GM12878 (cell line): ENCODE measurements around the gene EIF4H. TPM values are rescaled to one million over a fixed set of nuclear protein-coding genes. Genes with fewer than 3 reads are reported as not detected.

Source experiments
- ATAC-seq: fragments of 200-7000 bp; cut with Tn5 transposase; 3 replicates; pipeline ENCODE4 v1.9.1; 2020; ENCODE audit warnings: mild to moderate bottlenecking, moderate library complexity
- BruUV-seq: library from RNA; stranded (reverse); fragments of 400-500 nt; replicated peaks from 2 replicates; lab custom pipeline; 2021; lab: Mats Ljungman, UMichigan
- CTCF ChIA-PET: fragments of 300-600 bp; sonication (Branson Sonifier 250); formaldehyde crosslinking; extraction: SDS; loops from one replicate; lab custom pipeline; 2021; ENCODE audit warnings: inconsistent platforms; lab: Yijun Ruan, JAX
- POLR2A ChIA-PET: fragments of 350-600 bp; formaldehyde crosslinking; extraction: SDS; loops from one replicate; lab custom pipeline; 2021; ENCODE audit warnings: inconsistent platforms; lab: Charles Lee
- RAD21 ChIA-PET: fragments of 300-600 bp; sonication (Branson Sonifier 250); formaldehyde crosslinking; loops from one replicate; lab custom pipeline; 2023; ENCODE audit warnings: antibody characterized with exemption; ENCODE audit not compliant: unreplicated experiment; lab: Charles Lee
- SMC1A ChIA-PET: fragments of 300-600 bp; sonication (Branson Sonifier 250); formaldehyde crosslinking; loops from one replicate; lab custom pipeline; 2023; ENCODE audit not compliant: unreplicated experiment, uncharacterized antibody; lab: Charles Lee
- DNase-seq: peaks from one replicate; pipeline ENCODE4 v3.0.0-alpha.2; 2011; ENCODE audit warnings: low read depth, low spot score
- FAIRE-seq: peaks from 3 replicates; lab custom pipeline; 2011; peaks lifted over from hg19 to GRCh38; lab: Jason Lieb, UNC
- H2AFZ ChIP-seq: 2 replicates; pipeline ENCODE4 v1.6.0; 2011; ENCODE audit warnings: low read depth, low read length, control low read depth; ENCODE audit not compliant: control insufficient read depth
- H3K27ac ChIP-seq: 2 replicates; pipeline ENCODE4 v1.5.1; 2011; ENCODE audit warnings: control low read depth; ENCODE audit not compliant: control insufficient read depth, insufficient read depth
- H3K27me3 ChIP-seq, 2 experiments: replicated peaks in 1 of 2; 2 replicates each; pipeline versions ENCODE4 v1.6.0 to v1.6.1; 2011; ENCODE audit warnings: low read length in 1 of 2; ENCODE audit not compliant: control insufficient read depth in 2 of 2, insufficient read depth in 2 of 2
- H3K36me3 ChIP-seq, 2 experiments: 2 replicates each; pipeline ENCODE4 v1.5.1; 2011; ENCODE audit warnings: low read length in 1 of 2; ENCODE audit not compliant: control insufficient read depth in 2 of 2, insufficient read depth in 2 of 2
- H3K4me1 ChIP-seq: 2 replicates; pipeline ENCODE4 v1.6.1; 2011; ENCODE audit warnings: mild to moderate bottlenecking, low read length, moderate library complexity, mixed read lengths; ENCODE audit not compliant: control insufficient read depth, insufficient read depth
- H3K4me2 ChIP-seq: 2 replicates; pipeline ENCODE4 v1.6.0; 2011; ENCODE audit warnings: control low read depth; ENCODE audit not compliant: control insufficient read depth, insufficient read depth
- H3K4me3 ChIP-seq: fragments of 200-600 bp; sonication (generic); 2 replicates; pipeline ENCODE4 v1.5.1; 2016
- H3K79me2 ChIP-seq: 2 replicates; pipeline ENCODE4 v1.6.0; 2011; ENCODE audit warnings: low read length; ENCODE audit not compliant: control insufficient read depth, insufficient read depth
- H3K9ac ChIP-seq: 2 replicates; pipeline ENCODE4 v1.8.0; 2011; ENCODE audit warnings: low read length, control low read depth, mixed read lengths; ENCODE audit not compliant: control insufficient read depth, insufficient read depth
- H3K9me3 ChIP-seq: replicated peaks from 3 replicates; pipeline ENCODE4 v1.5.1; 2011; ENCODE audit warnings: mild to moderate bottlenecking, low read length; ENCODE audit not compliant: control insufficient read depth, insufficient read depth
- H4K20me1 ChIP-seq: 2 replicates; pipeline ENCODE4 v1.6.0; 2011; ENCODE audit not compliant: control insufficient read depth, insufficient read depth
- CBX5 ChIP-seq: sonication (generic); IDR thresholded peaks from 2 replicates; pipeline ENCODE4 v1.6.1; 2016; ENCODE audit warnings: low read depth, moderate library complexity, mild to moderate bottlenecking, inconsistent platforms
- IKZF1 ChIP-seq: fragments of 450-650 bp; conservative IDR thresholded peaks from 2 replicates; pipeline ENCODE4 v1.6.1; 2017; ENCODE audit warnings: antibody characterized with exemption, mild to moderate bottlenecking
- LARP7 ChIP-seq: fragments of 450-650 bp; IDR thresholded peaks from 2 replicates; pipeline ENCODE4 v1.6.1; 2017; ENCODE audit warnings: mild to moderate bottlenecking
- MLLT1 ChIP-seq: fragments of 450-650 bp; IDR thresholded peaks from 2 replicates; pipeline ENCODE4 v1.6.1; 2016; ENCODE audit warnings: mild to moderate bottlenecking
- ZBTB40 ChIP-seq: fragments of 450-650 bp; IDR thresholded peaks from 2 replicates; pipeline ENCODE4 v1.6.1; 2016; ENCODE audit warnings: mild to moderate bottlenecking, moderate library complexity, borderline replicate concordance
- ZNF217 ChIP-seq: fragments of 450-650 bp; IDR thresholded peaks from 2 replicates; pipeline ENCODE4 v1.6.1; 2017; ENCODE audit warnings: antibody characterized with exemption, mild to moderate bottlenecking
- WGBS: methylation state at CpG from one replicate; pipeline ENCODE4 v1.1.6; 2016; ENCODE audit warnings: low lambda C conversion rate; ENCODE audit not compliant: insufficient replicate concordance, insufficient coverage; ENCODE audit errors: missing lambda C conversion rate; 5-methylcytosine and 5-hydroxymethylcytosine counted together
- in situ Hi-C: fragments of 300-500 bp; cut with MboI; formaldehyde crosslinking; loops from 9 replicates; pipeline ENCODE4 v1.14.3; 2018; ENCODE audit warnings: mixed read lengths
- intact Hi-C: fragments of 100-400 bp; cut with micrococcal nuclease; formaldehyde crosslinking; loops from one replicate; pipeline ENCODE4 v1.14.2; 2022; ENCODE audit not compliant: unreplicated experiment
- polyA plus RNA-seq, 11 experiments: library from polyadenylated mRNA; depleted of rRNA in 4 of 11; unstranded in 6 of 11; stranded (reverse) in 5 of 11; fragments of >200 nt; fragmentation: Nextera tagmentation in 4 of 11; fragmentation: Illumina TruSeq in 1 of 11; extraction: Ambion mirVana in 4 of 11; extraction: Trizol in 1 of 11; gene quantifications; 1 replicate in 1 of 11; 2 replicates in 10 of 11; pipeline versions ENCODE4 v1.2.1 to v1.2.3, GENCODE V29; 2011 to 2016; ENCODE audit warnings: inconsistent platforms in 2 of 11, missing spikeins in 2 of 11, low read depth in 1 of 11
- total RNA-seq, 4 experiments: library from RNA; depleted of rRNA in 3 of 4; stranded (reverse); fragments of >200 nt in 3 of 4; fragmentation: Illumina TruSeq in 1 of 4; extraction: Trizol in 1 of 4; gene quantifications; 2 replicates each; pipeline versions ENCODE4 v1.2.1 to v1.2.3, GENCODE V29; 2013 to 2021

The EIF4H gene
- total and polyA plus RNA-seq, 10 of the 15 experiments (the other 5 are each of a cell fraction or from before 2014, with no cell fraction given): 9.9 to 443 (median 258) TPM

GRCh38 chr7:74174606-74175082, 488 bp downstream of the EIF4H start:
- BruUV-seq: no TSS peak
- SMC1A ChIA-PET: interaction anchor here (1.0 to 6.3 kb wide), 5 partner anchors 9 to 105 kb away, joined by 3 to 30 read pairs (median 8); no protein-coding TSS in a partner anchor
- Histone ChIP-seq H3K9me3 (no peaks in the 10 kb centered on the region), H3K27me3 (no peaks in the 10 kb centered on the region), H3K4me3 (peak overlapping the region; percentile 98), H4K20me1 (no peaks in the 10 kb centered on the region; the same call in none of the 2 replicates), H3K36me3 (peaks cover 0 to 13% of the 10 kb centered on the region in 2 experiments; a peak in 1 of 4 replicates), H2AFZ (no peak overlapping the region), H3K9ac (peak overlapping the region; percentile 66), H3K4me2 (no peak overlapping the region; the same call in 1 of the 2 replicates), H3K79me2 (peaks cover 63% of the 10 kb centered on the region), H3K4me1 (peaks cover 6% of the 10 kb centered on the region), H3K27ac (peak overlapping the region; percentile 80)
- in situ Hi-C loops (loop anchor here (10.0 kb wide), 1 partner anchor 90 kb away; the partner anchor contains the start of gene LIMK1), intact Hi-C loops (loop anchor here (1.0 kb wide), 1 partner anchor 91 kb away; the partner anchor contains the start of gene LIMK1)
- TF ChIP-seq CBX5 (0 out of 2 replicates have a peak, but pooled peaks have one; percentile 7), LARP7 (0 out of 2 replicates have a peak, but pooled peaks have one; percentile 42), IKZF1 (0 out of 2 replicates have a peak, but pooled peaks have one; percentile 5), ZNF217 (no peak), MLLT1 (0 out of 2 replicates have a peak, but pooled peaks have one; percentile 15), ZBTB40 (no peak)
- FAIRE-seq (no peak), DNase-seq (no peak), ATAC-seq (peak; percentile 42)
- RAD21 ChIA-PET: interaction anchor here (0.9 to 2.5 kb wide), 8 partner anchors 9 to 116 kb away, joined by 3 to 12 read pairs (median 4); no protein-coding TSS in a partner anchor
- CTCF ChIA-PET: interaction anchor here (0.5 to 3.0 kb wide), 10 partner anchors 9 to 226 kb away, joined by 3 to 12 read pairs (median 5); no protein-coding TSS in a partner anchor
- under 1% methylated on average over 40 of the region's 43 CpGs for WGBS
- POLR2A ChIA-PET: interaction anchor here (0.5 to 1.5 kb wide), 6 partner anchors 36 to 114 kb away, joined by 3 to 9 read pairs (median 4); partner anchors contain the start of genes LAT2 and LIMK1
